HEK293 (cell line): ENCODE measurements around the gene FBXO10.

Experiments
- GLI4 ChIP-seq: fragments of 450-650 bp; formaldehyde crosslinking; IDR thresholded peaks from 2 replicates; pipeline ENCODE4 v1.5.1; 2016; ENCODE audit warnings: missing biosample characterization, missing genetic modification characterization
- KLF9 ChIP-seq: fragments of 450-650 bp; formaldehyde crosslinking; IDR thresholded peaks from 2 replicates; pipeline ENCODE4 v1.5.1; 2016; ENCODE audit warnings: missing biosample characterization, missing genetic modification characterization, low read depth
- SCRT1 ChIP-seq: fragments of 450-650 bp; formaldehyde crosslinking; IDR thresholded peaks from 2 replicates; pipeline ENCODE4 v1.5.1; 2016; ENCODE audit warnings: missing biosample characterization, missing genetic modification characterization, borderline replicate concordance
- SETDB1 ChIP-seq: IDR thresholded peaks from one replicate; pipeline ENCODE4 v1.6.1; 2017; ENCODE audit warnings: mild to moderate bottlenecking, low read length, moderate library complexity, mixed read lengths; ENCODE audit not compliant: insufficient read length
- SP2 ChIP-seq: fragments of 450-650 bp; formaldehyde crosslinking; IDR thresholded peaks from 2 replicates; pipeline ENCODE4 v1.5.1; 2016; ENCODE audit warnings: missing biosample characterization, missing genetic modification characterization
- SP3 ChIP-seq: fragments of 450-650 bp; formaldehyde crosslinking; IDR thresholded peaks from 2 replicates; pipeline ENCODE4 v1.5.1; 2016; ENCODE audit warnings: missing biosample characterization, missing genetic modification characterization
- TCF7L2 ChIP-seq: IDR thresholded peaks from 2 replicates; pipeline ENCODE4 v1.6.1; 2011; ENCODE audit warnings: low read depth, mild to moderate bottlenecking, inconsistent platforms, low read length, moderate library complexity, borderline replicate concordance
- ZBTB20 ChIP-seq: fragments of 450-650 bp; formaldehyde crosslinking; IDR thresholded peaks from 2 replicates; pipeline ENCODE4 v1.5.1; 2016; ENCODE audit warnings: missing biosample characterization, missing genetic modification characterization
- ZBTB48 ChIP-seq: fragments of 450-650 bp; formaldehyde crosslinking; IDR thresholded peaks from 2 replicates; pipeline ENCODE4 v1.5.1; 2016; ENCODE audit warnings: missing biosample characterization, missing genetic modification characterization
- ZBTB7A ChIP-seq: fragments of 450-650 bp; formaldehyde crosslinking; IDR thresholded peaks from 2 replicates; pipeline ENCODE4 v1.5.1; 2016; ENCODE audit warnings: low read depth, missing biosample characterization, missing genetic modification characterization
- ZBTB8A ChIP-seq: fragments of 450-650 bp; formaldehyde crosslinking; IDR thresholded peaks from 2 replicates; pipeline ENCODE4 v1.5.1; 2016; ENCODE audit warnings: missing biosample characterization, missing genetic modification characterization
- ZFHX2 ChIP-seq: fragments of 450-650 bp; formaldehyde crosslinking; conservative IDR thresholded peaks from 2 replicates; pipeline ENCODE4 v1.5.1; 2016; ENCODE audit warnings: missing biosample characterization, missing genetic modification characterization
- ZFP3 ChIP-seq: fragments of 450-650 bp; formaldehyde crosslinking; IDR thresholded peaks from 2 replicates; pipeline ENCODE4 v1.5.1; 2016; ENCODE audit warnings: low read depth, missing biosample characterization, missing genetic modification characterization
- ZFP37 ChIP-seq: fragments of 450-650 bp; formaldehyde crosslinking; IDR thresholded peaks from 2 replicates; pipeline ENCODE4 v1.5.1; 2016; ENCODE audit warnings: missing biosample characterization, missing genetic modification characterization
- ZFP69B ChIP-seq: fragments of 450-650 bp; formaldehyde crosslinking; IDR thresholded peaks from 2 replicates; pipeline ENCODE4 v1.5.1; 2016; ENCODE audit warnings: missing biosample characterization, missing genetic modification characterization
- ZNF10 ChIP-seq: fragments of 450-650 bp; formaldehyde crosslinking; IDR thresholded peaks from 2 replicates; pipeline ENCODE4 v1.5.1; 2017; ENCODE audit warnings: missing biosample characterization, missing genetic modification characterization
- ZNF132 ChIP-seq: fragments of 450-650 bp; formaldehyde crosslinking; IDR thresholded peaks from 2 replicates; pipeline ENCODE4 v1.5.1; 2017; ENCODE audit warnings: missing biosample characterization, missing genetic modification characterization, borderline replicate concordance
- ZNF221 ChIP-seq: fragments of 450-650 bp; formaldehyde crosslinking; IDR thresholded peaks from 2 replicates; pipeline ENCODE4 v1.5.1; 2017; ENCODE audit warnings: missing biosample characterization, missing genetic modification characterization, borderline replicate concordance
- ZNF366 ChIP-seq: fragments of 450-650 bp; formaldehyde crosslinking; conservative IDR thresholded peaks from 2 replicates; pipeline ENCODE4 v1.5.1; 2016; ENCODE audit warnings: missing biosample characterization, missing genetic modification characterization
- ZNF37A ChIP-seq: fragments of 450-650 bp; IDR thresholded peaks from 2 replicates; pipeline ENCODE4 v1.5.1; 2018; ENCODE audit warnings: missing biosample characterization, missing genetic modification characterization
- ZNF423 ChIP-seq: fragments of 450-650 bp; formaldehyde crosslinking; IDR thresholded peaks from 2 replicates; pipeline ENCODE4 v1.5.1; 2016; ENCODE audit warnings: missing biosample characterization, missing genetic modification characterization
- ZNF433 ChIP-seq: fragments of 450-650 bp; formaldehyde crosslinking; IDR thresholded peaks from 2 replicates; pipeline ENCODE4 v1.5.1; 2016; ENCODE audit warnings: missing biosample characterization, missing genetic modification characterization, low read depth
- ZNF549 ChIP-seq: fragments of 450-650 bp; IDR thresholded peaks from 2 replicates; pipeline ENCODE4 v1.5.1; 2018; ENCODE audit warnings: missing biosample characterization, missing genetic modification characterization, mild to moderate bottlenecking, inconsistent platforms, moderate library complexity
- ZNF555 ChIP-seq: fragments of 450-650 bp; formaldehyde crosslinking; conservative IDR thresholded peaks from 2 replicates; pipeline ENCODE4 v1.5.1; 2017; ENCODE audit warnings: missing biosample characterization, mild to moderate bottlenecking, missing genetic modification characterization, inconsistent platforms
- ZNF558 ChIP-seq: fragments of 450-650 bp; formaldehyde crosslinking; IDR thresholded peaks from 2 replicates; pipeline ENCODE4 v1.5.1; 2016; ENCODE audit warnings: missing biosample characterization, missing genetic modification characterization
- ZNF623 ChIP-seq: fragments of 450-650 bp; formaldehyde crosslinking; IDR thresholded peaks from 2 replicates; pipeline ENCODE4 v1.5.1; 2016; ENCODE audit warnings: missing biosample characterization, missing genetic modification characterization
- ZNF626 ChIP-seq: fragments of 450-650 bp; sonication (Bioruptor Pico); formaldehyde crosslinking; IDR thresholded peaks from 2 replicates; pipeline ENCODE4 v1.5.1; 2018; ENCODE audit warnings: missing biosample characterization, missing genetic modification characterization, inconsistent platforms
- ZNF629 ChIP-seq: fragments of 450-650 bp; formaldehyde crosslinking; IDR thresholded peaks from 2 replicates; pipeline ENCODE4 v1.5.1; 2017; ENCODE audit warnings: missing biosample characterization, missing genetic modification characterization
- ZNF658 ChIP-seq: fragments of 450-650 bp; formaldehyde crosslinking; IDR thresholded peaks from 2 replicates; pipeline ENCODE4; 2016; ENCODE audit warnings: missing biosample characterization, missing genetic modification characterization
- ZNF785 ChIP-seq: fragments of 450-650 bp; formaldehyde crosslinking; IDR thresholded peaks from 2 replicates; pipeline ENCODE4 v1.5.1; 2016; ENCODE audit warnings: missing biosample characterization, missing genetic modification characterization
- ZNF791 ChIP-seq: fragments of 450-650 bp; formaldehyde crosslinking; IDR thresholded peaks from 2 replicates; pipeline ENCODE4 v1.5.1; 2016; ENCODE audit warnings: missing biosample characterization, missing genetic modification characterization
- ZSCAN16 ChIP-seq: fragments of 450-650 bp; formaldehyde crosslinking; IDR thresholded peaks from 2 replicates; pipeline ENCODE4 v1.5.1; 2016; ENCODE audit warnings: missing biosample characterization, missing genetic modification characterization
- ZSCAN23 ChIP-seq: fragments of 450-650 bp; formaldehyde crosslinking; IDR thresholded peaks from 2 replicates; pipeline ENCODE4 v1.5.1; 2016; ENCODE audit warnings: missing biosample characterization, missing genetic modification characterization
- TF ChIP-seq, protein P1 (sequence below): fragments of 450-650 bp; formaldehyde crosslinking; IDR thresholded peaks from 2 replicates; pipeline ENCODE4 v1.5.1; 2016; ENCODE audit warnings: missing biosample characterization, missing genetic modification characterization
- TF ChIP-seq, protein P2 (sequence below): fragments of 450-650 bp; formaldehyde crosslinking; IDR thresholded peaks from 2 replicates; pipeline ENCODE4 v1.5.1; 2016; ENCODE audit warnings: missing biosample characterization, missing genetic modification characterization
- TF ChIP-seq, protein P3 (sequence below): fragments of 450-650 bp; formaldehyde crosslinking; IDR thresholded peaks from 2 replicates; pipeline ENCODE4 v1.5.1; 2017; ENCODE audit warnings: missing biosample characterization, missing genetic modification characterization

Gene FBXO10

DNA sequence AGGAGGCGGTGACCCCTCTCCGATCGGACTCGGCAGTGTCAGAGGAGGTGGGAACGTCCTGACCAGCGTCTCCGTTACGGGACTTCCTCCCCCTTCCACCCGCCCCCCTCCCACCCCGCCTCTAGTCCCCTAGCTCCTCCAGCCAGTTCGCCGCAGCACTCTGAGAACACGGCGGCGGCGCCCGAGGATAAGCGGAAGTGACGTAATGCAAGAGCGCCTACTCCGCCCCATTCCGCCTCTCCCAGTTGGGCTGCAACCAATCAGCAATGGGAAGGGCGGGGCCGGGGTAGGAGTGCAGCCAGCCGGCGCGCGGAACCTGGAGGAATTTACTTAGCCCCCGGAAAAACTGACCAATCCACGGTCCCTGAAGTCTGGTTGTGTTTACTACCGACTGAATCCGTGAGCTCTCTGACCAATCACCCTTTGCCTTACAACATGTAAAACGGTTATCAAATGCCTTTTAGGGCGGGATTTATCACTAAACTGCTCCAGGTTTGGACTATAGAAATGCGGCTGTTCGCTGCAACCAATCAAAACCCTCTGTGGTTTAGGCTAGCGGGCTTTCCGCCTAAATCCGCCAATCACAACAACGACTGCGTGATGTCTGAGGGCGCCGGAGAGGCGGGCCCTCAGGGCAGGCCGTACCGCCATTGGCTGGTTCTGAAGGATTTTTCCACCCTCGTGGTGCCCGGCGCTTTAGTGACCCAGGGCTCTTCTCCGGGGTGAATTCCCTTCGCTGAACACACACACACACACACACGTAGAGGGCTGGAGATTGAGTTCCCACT is 110.7 kb downstream of the FBXO10 start, which contains the start of gene ZBTB5 (continued):
- TF ChIP-seq ZFP37 (tag by site-specific recombination) = no peak
- TF ChIP-seq ZNF221 (tag by site-specific recombination) = no peak
- no peak for TF ChIP-seq TCF7L2
- no peak for TF ChIP-seq ZNF366 (tag by site-specific recombination)
- TF ChIP-seq ZNF558 (tag by site-specific recombination) = no peak
- TF ChIP-seq ZBTB20 (tag by site-specific recombination) = peak; percentile 91; the same call in 1 of the 2 replicates
- peak; percentile 84 for TF ChIP-seq SP2
- TF ChIP-seq ZSCAN16 (tag by site-specific recombination) = no peak
- TF ChIP-seq KLF9 = no peak
- no peak for TF ChIP-seq ZSCAN23 (tag by site-specific recombination)
- no peak; the same call in 1 of the 2 replicates for TF ChIP-seq ZNF10 (tag by site-specific recombination)
- no peak for TF ChIP-seq ZNF549 (tag by site-specific recombination)
- TF ChIP-seq ZNF658 (tag by site-specific recombination) = no peak
- no peak for TF ChIP-seq ZBTB7A (tag by site-specific recombination)
- TF ChIP-seq, protein P1, sequence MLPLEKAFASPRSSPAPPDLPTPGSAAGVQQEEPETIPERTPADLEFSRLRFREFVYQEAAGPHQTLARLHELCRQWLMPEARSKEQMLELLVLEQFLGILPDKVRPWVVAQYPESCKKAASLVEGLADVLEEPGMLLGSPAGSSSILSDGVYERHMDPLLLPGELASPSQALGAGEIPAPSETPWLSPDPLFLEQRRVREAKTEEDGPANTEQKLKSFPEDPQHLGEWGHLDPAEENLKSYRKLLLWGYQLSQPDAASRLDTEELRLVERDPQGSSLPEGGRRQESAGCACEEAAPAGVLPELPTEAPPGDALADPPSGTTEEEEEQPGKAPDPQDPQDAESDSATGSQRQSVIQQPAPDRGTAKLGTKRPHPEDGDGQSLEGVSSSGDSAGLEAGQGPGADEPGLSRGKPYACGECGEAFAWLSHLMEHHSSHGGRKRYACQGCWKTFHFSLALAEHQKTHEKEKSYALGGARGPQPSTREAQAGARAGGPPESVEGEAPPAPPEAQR = no peak
- TF ChIP-seq SETDB1 = peak; percentile 19
- TF ChIP-seq ZNF555 (tag by site-specific recombination) = no peak
- TF ChIP-seq ZNF623 (tag by site-specific recombination) = no peak
- TF ChIP-seq ZFP69B (tag by site-specific recombination) = no peak
- no peak for TF ChIP-seq GLI4 (tag by site-specific recombination)
- TF ChIP-seq, protein P2, sequence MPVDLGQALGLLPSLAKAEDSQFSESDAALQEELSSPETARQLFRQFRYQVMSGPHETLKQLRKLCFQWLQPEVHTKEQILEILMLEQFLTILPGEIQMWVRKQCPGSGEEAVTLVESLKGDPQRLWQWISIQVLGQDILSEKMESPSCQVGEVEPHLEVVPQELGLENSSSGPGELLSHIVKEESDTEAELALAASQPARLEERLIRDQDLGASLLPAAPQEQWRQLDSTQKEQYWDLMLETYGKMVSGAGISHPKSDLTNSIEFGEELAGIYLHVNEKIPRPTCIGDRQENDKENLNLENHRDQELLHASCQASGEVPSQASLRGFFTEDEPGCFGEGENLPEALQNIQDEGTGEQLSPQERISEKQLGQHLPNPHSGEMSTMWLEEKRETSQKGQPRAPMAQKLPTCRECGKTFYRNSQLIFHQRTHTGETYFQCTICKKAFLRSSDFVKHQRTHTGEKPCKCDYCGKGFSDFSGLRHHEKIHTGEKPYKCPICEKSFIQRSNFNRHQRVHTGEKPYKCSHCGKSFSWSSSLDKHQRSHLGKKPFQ (tag by site-specific recombination) = no peak
- TF ChIP-seq ZNF132 (tag by site-specific recombination) = no peak
- TF ChIP-seq ZFP3 (tag by site-specific recombination) = no peak
- 0 out of 2 replicates have a peak, but pooled peaks have one; percentile 8 for TF ChIP-seq ZBTB48
- TF ChIP-seq ZNF785 (tag by site-specific recombination) = no peak
- TF ChIP-seq ZNF423 = no peak
- TF ChIP-seq ZNF37A (tag by site-specific recombination) = no peak
- no peak for TF ChIP-seq ZNF433 (tag by site-specific recombination)
- TF ChIP-seq ZNF629 (tag by site-specific recombination) = peak; percentile 53; the same call in 1 of the 2 replicates
- TF ChIP-seq ZNF626 (tag by site-specific recombination) = no peak
- no peak for TF ChIP-seq ZNF791 (tag by site-specific recombination)
- TF ChIP-seq SP3 (tag by site-specific recombination) = peak; percentile 78
- TF ChIP-seq ZBTB8A (tag by site-specific recombination) = peak; percentile 56
- TF ChIP-seq SCRT1 (tag by site-specific recombination) = no peak
- no peak for TF ChIP-seq ZFHX2 (tag by site-specific recombination)
- TF ChIP-seq, protein P3, sequence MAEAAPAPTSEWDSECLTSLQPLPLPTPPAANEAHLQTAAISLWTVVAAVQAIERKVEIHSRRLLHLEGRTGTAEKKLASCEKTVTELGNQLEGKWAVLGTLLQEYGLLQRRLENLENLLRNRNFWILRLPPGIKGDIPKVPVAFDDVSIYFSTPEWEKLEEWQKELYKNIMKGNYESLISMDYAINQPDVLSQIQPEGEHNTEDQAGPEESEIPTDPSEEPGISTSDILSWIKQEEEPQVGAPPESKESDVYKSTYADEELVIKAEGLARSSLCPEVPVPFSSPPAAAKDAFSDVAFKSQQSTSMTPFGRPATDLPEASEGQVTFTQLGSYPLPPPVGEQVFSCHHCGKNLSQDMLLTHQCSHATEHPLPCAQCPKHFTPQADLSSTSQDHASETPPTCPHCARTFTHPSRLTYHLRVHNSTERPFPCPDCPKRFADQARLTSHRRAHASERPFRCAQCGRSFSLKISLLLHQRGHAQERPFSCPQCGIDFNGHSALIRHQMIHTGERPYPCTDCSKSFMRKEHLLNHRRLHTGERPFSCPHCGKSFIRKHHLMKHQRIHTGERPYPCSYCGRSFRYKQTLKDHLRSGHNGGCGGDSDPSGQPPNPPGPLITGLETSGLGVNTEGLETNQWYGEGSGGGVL (tag by site-specific recombination) = no peak
